Measurements from ENCODE around the gene PANX1. TPM values are rescaled to one million over a fixed set of nuclear protein-coding genes. Genes with fewer than 3 reads are reported as not detected.

The PANX1 gene
- polyA plus RNA-seq, 1 donor (not counting 4 experiments of a cell fraction or from before 2014, with no cell fraction given): 58.5 TPM

GRCh38 chr11:94183251-94183885 lies 54.7 kb downstream of the PANX1 start:
- Histone ChIP-seq H4K20me1 (ENCODE audit: control insufficient read depth, extremely low read depth, insufficient read depth, low read length) (no peaks in the 10 kb centered on the region), H3K36me3 (ENCODE audit: control insufficient read depth in 2 of 2, extremely low read depth in 1 of 2, insufficient read depth in 2 of 2, low read length in 2 of 2) (peaks cover 23 to 24% of the 10 kb centered on the region in 2 experiments), H3K4me3 (ENCODE audit: control insufficient read depth in 2 of 3, extremely low read depth in 1 of 3, insufficient read depth in 2 of 3, low read depth in 1 of 3, low read length in 3 of 3) (no peak overlapping the region), H3K9me3 (ENCODE audit: control insufficient read depth, low read depth, low read length) (no peaks in the 10 kb centered on the region), H3K9me1 (ENCODE audit: control insufficient read depth, extremely low read depth, insufficient read depth, low read length) (no peaks in the 10 kb centered on the region), H2AFZ (ENCODE audit: control insufficient read depth, low read length) (no peak overlapping the region), H3K27me3 (ENCODE audit: control insufficient read depth, extremely low read depth, insufficient read depth, low read length) (no peaks in the 10 kb centered on the region), H3K4me2 (ENCODE audit: control insufficient read depth, extremely low read depth, insufficient read depth, low read depth, low read length) (no peak overlapping the region), H3K4me1 (ENCODE audit: control insufficient read depth, extremely low read depth, insufficient read depth, low read length) (no peaks in the 10 kb centered on the region), H3K9ac (ENCODE audit: control insufficient read depth, extremely low read depth, insufficient read depth, low read length) (no peak overlapping the region), H3K79me2 (ENCODE audit: control insufficient read depth, insufficient read depth, low read length) (peaks cover under 1% of the 10 kb centered on the region), H3K27ac (ENCODE audit: control insufficient read depth, insufficient read depth, low read length) (no peak overlapping the region)
- dilution Hi-C loops (cut with MboI; ENCODE audit: extremely low pct_ligation_motif_present, low sequenced_read_pairs): no loop called here
- TF ChIP-seq EZH2 (IDR thresholded peaks at IDR 0.05; ENCODE audit: low read length) (no peak), CTCF (optimal IDR thresholded peaks at IDR 0.05 in 1 of 3, IDR thresholded peaks at IDR 0.05 in 1 of 3, conservative IDR thresholded peaks at IDR 0.05 in 1 of 3; ENCODE audit: extremely low read depth in 1 of 3, insufficient read depth in 2 of 3, low read length in 3 of 3) (no peak)
- FAIRE-seq: peak; percentile 26
- DNase-seq (ENCODE audit: low read depth, low spot score): no peak

- Histone ChIP-seq H4K20me1 (ENCODE audit: control insufficient read depth, extremely low read depth, insufficient read depth, low read length) (no peaks in the 10 kb centered on the region), H3K36me3 (ENCODE audit: control insufficient read depth in 2 of 2, extremely low read depth in 1 of 2, insufficient read depth in 2 of 2, low read length in 2 of 2) (peaks cover 19 to 24% of the 10 kb centered on the region in 2 experiments), H3K4me1 (ENCODE audit: control insufficient read depth, extremely low read depth, insufficient read depth, low read length) (no peaks in the 10 kb centered on the region), H3K4me3 (ENCODE audit: control insufficient read depth in 2 of 3, extremely low read depth in 1 of 3, insufficient read depth in 2 of 3, low read depth in 1 of 3, low read length in 3 of 3) (no peak overlapping the region), H3K4me2 (ENCODE audit: control insufficient read depth, extremely low read depth, insufficient read depth, low read depth, low read length) (no peak overlapping the region), H3K27ac (ENCODE audit: control insufficient read depth, insufficient read depth, low read length) (no peak overlapping the region), H3K9ac (ENCODE audit: control insufficient read depth, extremely low read depth, insufficient read depth, low read length) (no peak overlapping the region), H2AFZ (ENCODE audit: control insufficient read depth, low read length) (no peak overlapping the region), H3K9me3 (ENCODE audit: control insufficient read depth, low read depth, low read length) (no peaks in the 10 kb centered on the region), H3K9me1 (ENCODE audit: control insufficient read depth, extremely low read depth, insufficient read depth, low read length) (no peaks in the 10 kb centered on the region), H3K27me3 (ENCODE audit: control insufficient read depth, extremely low read depth, insufficient read depth, low read length) (no peaks in the 10 kb centered on the region), H3K79me2 (ENCODE audit: control insufficient read depth, insufficient read depth, low read length) (no peaks in the 10 kb centered on the region)
- FAIRE-seq (peak; percentile 89), DNase-seq (ENCODE audit: low read depth, low spot score) (peak; percentile 30)
- TF ChIP-seq EZH2 (IDR thresholded peaks at IDR 0.05; ENCODE audit: low read length) (no peak), CTCF (optimal IDR thresholded peaks at IDR 0.05 in 1 of 3, IDR thresholded peaks at IDR 0.05 in 1 of 3, conservative IDR thresholded peaks at IDR 0.05 in 1 of 3; ENCODE audit: extremely low read depth in 1 of 3, insufficient read depth in 2 of 3, low read length in 3 of 3) (peak; percentile 82 to 97 (median 96))
- dilution Hi-C loops (cut with MboI; ENCODE audit: extremely low pct_ligation_motif_present, low sequenced_read_pairs): no loop called here
These were observed 55.2 kb downstream of the PANX1 start for GRCh38 chr11:94183886-94184264.

All from keratinocyte (primary cell).